GM20431 (cell line): ENCODE data around the gene SERPINA1.
"Not testable (repeated sequence)": the region's sequence is repeated elsewhere in the genome, so short reads cannot be mapped to it uniquely, and the experiment has no call there.

Experiments
- in situ Hi-C: fragments of 300-500 bp; cut with MseI, MboI; formaldehyde crosslinking; loops from one replicate; pipeline ENCODE4 v1.15.0; 2020; ENCODE audit warnings: low sequenced_read_pairs; ENCODE audit not compliant: unreplicated experiment

The SERPINA1 gene

DNA sequence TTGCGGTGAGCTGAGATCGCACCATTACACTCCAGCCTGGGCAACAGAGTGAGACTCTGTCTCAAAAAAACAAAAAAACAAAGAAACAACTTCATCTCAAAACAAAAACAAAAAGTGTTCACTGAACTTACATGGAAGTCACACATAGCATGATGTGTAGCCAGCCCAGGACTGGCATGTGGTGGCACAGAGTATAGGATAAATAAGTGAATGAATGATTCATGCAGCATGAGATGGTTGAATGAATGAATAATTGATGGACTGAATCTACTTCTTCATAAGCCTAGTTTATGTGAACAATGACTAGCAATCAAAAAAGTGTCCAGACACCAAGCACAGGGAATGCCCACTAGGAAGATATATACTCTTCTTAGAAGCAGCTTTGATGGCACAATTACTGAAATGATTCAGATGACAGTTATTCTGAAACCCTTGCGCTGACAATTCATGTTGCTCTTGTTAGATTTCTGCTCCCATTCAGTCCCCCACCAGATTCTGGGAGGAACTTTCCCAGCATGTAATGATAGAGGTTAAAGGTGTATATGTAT lies 33.7 kb downstream of the SERPINA1 start:
- in situ Hi-C loops: no loop called here

DNA sequence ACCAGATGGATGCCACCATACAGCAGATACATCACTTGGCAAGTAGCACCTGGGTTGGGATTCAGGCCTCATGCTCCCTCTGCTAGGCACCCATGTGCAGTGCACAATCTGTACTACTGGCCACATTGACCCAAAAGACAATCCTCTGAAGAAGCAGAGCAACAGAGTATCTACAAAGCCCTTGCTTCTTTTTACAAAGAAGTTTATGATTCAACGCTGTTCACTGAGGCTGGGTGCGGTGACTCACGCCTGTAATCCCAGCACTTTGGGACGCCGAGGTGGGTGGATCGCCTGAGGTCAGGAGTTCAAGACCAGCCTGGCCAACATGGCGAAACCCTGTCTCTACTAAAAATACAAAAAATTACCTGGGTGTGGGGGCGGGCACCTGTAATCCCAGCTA lies 34.2 kb downstream of the SERPINA1 start:
- in situ Hi-C loops: not testable (repeated sequence)

DNA sequence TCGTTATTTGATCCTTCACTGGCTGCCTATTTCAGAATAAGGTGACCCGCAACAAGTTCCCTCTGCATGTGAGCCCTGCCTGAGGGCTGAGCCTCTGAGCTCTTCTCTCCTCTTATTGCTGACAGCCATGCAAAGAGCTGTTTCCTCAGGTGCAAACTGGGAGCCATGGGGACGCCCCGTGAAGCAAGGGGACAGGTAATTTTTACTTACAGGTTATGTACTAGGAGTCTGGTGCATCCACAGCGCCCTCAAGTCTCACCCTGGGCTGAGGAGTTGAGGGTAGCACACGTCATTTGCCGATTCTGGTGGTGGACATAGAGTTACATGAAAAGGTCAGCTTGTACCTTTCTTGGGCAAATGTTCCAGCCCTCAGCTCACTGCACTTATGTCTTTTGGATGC lies 39.1 kb downstream of the SERPINA1 start:
- in situ Hi-C loops: no loop called here

DNA sequence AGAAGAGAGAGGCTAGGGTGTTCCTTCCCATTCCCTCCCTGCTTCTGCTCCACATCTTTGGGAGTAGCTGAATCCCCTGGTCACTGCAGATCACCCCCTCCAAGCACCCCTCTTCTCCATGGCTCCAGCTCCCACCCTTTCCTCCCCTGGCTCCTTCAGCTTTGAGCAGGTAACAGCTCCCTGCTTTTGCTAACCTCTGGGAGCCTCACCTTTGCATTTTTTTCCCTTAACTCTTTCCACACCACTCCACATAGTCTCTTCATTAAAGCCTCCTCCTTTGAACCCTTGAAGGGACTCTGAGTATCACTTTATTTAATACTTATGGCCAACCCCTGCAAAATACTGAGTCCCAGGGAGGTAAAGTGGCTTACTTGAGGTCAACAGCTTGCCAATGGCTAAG lies 39.6 kb downstream of the SERPINA1 start:
- in situ Hi-C loops: no loop called here

DNA sequence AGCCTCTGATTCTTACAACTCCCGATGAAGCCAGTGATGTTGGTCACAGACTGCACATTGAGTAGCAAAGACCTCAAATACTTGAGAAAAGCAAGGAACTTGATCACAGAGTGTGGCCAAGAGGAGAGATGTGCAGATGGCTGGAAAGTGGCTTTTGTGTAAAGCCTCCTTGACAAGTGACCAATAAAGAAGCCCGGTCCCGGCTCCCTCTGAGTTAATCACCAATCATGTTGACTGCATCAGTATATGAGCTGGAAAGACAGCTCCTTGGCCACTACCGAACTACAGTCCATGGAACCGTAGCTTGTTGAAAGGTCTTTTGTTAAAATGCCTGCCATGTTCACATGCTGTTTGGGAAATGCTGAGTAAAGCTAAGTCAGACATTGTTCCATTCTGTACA lies 41.6 kb downstream of the SERPINA1 start:
- in situ Hi-C loops: no loop called here

DNA sequence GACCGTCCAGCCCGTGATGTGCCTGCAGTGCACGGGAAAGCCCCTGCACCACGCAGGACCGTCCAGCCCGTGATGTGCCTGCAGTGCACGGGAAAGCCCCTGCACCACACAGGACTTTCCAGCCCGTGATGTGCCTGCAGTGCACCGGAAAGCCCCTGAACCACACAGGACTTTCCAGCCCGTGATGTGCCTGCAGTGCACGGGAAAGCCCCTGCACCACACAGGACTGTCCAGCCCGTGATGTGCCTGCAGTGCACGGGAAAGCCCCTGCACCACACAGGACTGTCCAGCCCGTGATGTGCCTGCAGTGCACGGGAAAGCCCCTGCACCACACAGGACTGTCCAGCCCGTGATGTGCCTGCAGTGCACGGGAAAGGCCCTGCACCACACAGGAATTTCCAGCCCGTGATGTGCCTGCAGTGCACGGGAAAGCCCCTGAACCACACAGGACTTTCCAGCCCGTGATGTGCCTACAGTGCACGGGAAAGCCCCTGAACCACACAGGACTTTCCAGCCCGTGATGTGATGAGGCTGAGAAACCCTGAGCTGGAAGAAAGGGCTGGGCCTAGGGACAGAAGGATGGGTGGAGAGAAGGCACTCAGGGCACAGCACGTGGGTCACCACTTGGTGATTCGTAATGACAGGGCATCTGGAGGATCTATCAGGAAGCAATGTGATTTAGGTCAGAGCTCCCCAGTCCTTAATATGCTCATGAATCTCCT lies 42.2 kb downstream of the SERPINA1 start:
- in situ Hi-C loops: not testable (repeated sequence)

DNA sequence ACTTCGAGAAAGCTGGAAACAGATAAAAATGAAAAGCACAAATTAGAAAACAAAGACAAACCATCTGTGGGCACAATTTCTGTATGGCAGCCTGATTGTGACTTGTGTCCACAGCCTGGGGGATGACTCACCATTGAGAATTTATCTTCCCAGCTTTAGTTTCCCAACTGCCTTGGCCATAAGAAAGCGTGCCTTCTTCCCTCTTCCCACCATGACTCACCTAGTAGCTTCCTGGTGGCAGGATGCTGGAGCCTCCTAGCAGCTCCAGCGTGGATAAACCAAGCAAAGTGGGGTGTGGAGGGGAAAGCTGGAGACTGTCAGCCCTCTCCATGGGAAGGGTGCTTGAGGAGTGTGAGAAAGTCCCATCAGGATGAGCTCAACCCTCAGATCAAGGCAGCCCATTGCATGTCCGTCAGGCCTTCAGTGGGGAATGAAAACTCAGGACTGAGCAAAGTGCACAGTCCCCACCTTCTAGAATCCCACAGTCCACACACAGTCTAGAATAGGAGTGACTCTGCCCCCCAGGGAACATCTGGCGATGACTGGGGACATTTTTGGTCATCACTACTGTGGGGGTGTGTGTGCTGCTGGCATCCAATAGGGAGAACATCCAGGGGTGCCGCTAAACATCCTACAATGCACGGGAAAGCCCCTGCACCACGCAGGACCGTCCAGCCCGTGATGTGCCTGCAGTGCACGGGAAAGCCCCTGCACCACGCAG lies 42.9 kb downstream of the SERPINA1 start:
- in situ Hi-C loops: no loop called here

DNA sequence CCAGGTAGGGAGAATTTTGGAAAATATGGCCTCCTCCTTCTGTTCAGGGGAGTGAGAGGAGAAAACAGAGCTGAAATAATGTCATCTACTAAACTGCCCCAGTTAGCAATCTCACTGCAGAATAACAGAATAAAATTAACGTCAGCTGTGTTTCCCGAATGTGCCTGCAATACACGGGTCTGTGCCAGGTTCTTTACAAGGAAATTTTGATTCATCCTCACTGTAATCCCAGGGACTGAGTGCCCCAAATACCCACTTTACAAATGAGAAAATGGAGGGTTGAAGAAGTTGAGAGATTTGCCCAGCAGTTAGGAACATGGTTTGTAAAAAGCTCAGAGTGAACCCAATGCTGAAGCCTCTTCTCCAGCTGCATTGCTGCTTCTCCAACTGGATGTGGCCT lies 44.0 kb downstream of the SERPINA1 start:
- in situ Hi-C loops: no loop called here

DNA sequence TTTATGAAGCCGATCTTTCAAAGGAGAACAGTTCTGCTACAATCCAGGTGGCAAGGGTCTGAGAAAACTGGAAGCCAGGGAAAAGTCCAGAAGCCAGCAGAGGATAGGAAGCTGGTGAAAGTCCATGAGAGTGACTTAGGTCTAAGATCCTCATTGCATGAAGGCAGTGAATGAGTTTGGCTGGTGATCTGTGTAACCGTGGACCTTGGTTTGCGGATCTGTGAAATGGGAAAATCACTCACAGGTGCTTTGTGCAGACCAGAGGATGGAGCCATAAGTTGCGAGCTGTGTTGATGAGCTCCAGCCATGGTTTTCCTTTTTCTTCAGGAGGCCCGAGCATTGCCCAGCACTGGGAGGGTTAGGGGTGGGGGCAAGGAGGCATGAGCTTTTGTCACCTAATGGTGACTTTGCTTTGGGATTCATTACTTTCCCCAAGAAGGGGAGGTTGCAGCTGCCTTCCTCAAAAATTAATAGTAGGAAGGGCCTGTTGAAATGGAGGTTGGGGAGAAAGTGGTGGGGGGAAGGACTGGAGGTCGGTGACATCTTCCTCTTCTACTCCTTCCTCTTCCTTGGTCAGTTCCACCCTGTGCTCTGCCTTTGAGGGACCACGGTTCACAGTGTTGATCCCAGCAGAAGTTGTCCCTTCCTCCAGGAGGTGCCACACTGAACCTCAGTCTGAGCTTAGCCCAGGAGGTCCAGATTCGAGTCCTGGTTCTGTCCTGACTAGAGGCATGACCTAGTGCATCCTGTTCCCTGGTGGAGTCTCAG lies 45.0 kb downstream of the SERPINA1 start:
- in situ Hi-C loops: no loop called here

DNA sequence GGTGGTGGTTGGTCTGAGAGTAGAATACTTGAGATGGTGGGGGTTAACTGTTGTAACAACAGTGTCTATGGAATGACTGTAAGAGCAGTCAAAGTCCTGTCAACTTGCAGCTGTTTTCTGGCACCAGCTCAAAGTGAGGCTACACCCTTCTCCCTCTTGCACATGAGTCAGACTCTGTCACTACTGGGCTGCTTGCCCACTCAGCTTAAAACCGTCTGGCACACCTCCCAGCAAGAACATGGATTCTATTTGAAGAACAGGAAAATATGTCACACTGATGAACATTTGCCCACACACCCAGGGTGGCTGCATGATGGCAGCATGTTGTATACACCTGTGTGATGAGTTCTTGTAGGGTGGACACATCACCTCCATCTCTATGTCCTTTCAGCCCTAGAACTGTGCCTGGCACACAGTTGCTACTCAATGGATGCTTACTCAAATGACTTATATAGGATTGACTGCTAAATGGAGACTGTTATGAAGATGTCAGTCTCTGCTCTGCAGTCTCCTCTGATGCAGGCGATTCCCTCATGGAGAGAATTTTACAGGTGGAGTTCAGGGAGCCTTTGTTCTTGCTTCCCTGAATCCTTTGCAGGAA lies 46.0 kb downstream of the SERPINA1 start:
- in situ Hi-C loops: no loop called here

DNA sequence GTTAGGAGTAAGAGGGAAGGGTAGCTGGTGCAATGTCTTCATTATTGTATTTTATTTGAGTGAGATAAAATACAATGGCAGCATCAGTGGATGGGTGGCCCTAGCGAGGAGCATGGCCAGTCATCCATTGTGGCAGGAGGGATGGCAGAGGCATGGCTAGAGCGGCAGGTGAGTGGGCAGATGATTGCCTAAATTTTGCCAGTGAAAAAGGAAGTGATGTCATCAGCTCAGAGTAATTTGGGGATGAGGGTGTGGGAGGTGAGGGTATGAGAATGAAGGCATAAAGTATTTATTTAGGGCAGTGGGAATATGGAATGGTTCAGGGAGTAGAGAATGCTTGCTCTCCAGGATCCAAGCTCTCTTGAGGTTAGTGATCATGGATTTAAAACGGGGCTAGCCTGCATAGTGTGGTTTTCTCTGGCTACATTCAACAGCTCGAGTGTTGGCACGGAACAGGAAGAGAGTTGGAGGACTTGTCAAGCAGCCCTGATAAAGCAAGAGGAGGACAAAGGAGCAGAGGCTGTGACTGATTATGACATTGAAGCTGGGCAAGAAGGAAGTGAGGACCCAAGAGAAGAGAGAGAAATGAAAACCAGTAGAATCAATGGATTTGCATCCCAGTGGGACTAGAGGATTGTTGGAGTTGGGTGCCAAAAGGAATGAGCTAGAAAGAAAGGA lies 46.6 kb downstream of the SERPINA1 start:
- in situ Hi-C loops: no loop called here

DNA sequence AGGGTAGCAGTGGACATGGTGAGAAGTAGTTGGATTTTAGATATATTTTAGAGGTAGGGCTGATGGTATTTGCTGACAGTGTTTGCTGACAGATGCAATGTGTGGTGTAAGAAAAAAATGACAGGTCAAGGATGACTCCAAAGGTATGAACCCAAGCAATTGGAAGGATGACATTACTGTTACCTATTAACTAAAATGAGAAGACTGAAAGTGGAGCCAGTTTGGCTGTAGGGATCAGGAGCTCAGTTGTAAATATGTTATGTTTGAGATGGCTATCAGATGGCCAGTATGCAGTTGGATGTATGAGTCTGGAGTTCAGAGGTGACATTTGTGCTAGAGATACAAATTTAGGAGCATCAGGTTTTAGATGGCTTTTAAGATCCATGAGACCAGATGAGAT lies 47.9 kb downstream of the SERPINA1 start:
- in situ Hi-C loops: no loop called here

DNA sequence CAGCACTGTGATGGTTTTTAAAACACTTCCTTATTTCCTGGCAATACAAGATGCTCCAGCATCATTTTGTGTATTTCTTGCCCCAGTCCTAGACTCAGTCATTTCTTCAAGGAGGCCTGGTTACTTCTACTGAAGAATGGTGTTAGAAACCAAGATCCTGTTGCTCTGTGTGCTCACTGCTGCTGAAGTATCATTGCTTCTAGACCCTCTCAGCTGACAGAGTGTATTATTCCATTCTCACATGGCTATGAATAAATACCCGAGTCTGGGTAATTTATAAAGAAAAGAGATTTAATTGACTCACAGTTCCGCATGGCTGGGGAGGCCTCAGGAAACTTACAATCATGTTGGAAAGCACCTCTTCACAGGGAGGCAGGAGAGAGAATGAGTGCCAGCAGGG lies 50.4 kb downstream of the SERPINA1 start:
- in situ Hi-C loops: no loop called here

DNA sequence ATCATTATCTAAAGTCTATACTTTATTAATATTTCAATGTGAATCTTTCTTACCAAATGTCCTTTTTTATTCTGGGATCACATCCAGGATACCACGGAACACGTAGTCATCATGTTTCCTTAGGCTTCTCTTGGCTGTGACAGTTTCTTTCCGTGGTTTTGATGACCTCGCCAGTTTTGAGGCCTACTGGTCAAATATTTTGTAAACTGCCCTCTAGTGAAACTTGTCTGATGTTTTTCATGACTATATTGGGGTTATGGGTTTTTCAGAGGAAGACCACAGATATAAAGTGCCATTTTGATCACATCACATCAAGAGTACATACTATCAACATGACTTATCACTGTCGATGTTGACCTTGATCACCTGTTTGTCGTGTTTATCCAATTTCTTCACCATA lies 51.1 kb downstream of the SERPINA1 start:
- in situ Hi-C loops: no loop called here

DNA sequence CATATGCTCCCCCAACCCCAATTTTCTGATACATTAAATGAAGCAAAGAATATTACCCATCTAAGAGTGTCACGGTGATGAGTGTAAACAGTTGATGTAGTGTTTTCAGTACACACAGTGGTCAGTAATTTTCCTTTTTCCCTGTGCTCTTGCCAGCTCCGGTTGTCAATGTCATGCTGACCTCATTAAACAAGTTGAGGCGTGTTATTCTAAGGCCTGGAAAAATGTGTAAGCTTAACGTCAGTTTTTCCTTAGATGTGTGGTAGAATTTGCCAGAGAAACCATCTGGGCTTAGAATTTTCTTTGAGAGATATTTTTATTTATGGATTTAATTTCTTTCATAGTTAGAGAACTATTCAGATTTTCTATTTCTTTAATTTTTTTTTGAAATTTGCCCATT lies 53.5 kb downstream of the SERPINA1 start:
- in situ Hi-C loops: no loop called here

DNA sequence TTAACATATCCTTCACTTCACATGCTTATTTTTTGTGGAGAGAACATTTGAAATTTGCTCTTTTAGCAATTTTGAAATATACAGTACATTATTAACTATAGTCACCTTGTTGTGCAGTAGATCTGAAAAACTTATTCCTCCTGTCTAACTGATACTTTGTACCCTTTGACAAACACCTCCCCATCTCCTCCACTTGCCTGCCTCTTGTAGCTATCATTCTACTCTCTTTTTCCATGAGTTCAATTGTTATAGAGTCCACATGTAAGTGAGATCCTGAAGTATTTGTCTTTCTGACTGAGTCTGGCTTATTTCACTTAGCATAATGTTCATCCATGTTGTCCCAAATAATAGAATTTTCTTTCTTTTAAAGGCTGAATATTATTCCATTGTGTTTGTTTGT lies 55.8 kb downstream of the SERPINA1 start:
- in situ Hi-C loops: no loop called here

DNA sequence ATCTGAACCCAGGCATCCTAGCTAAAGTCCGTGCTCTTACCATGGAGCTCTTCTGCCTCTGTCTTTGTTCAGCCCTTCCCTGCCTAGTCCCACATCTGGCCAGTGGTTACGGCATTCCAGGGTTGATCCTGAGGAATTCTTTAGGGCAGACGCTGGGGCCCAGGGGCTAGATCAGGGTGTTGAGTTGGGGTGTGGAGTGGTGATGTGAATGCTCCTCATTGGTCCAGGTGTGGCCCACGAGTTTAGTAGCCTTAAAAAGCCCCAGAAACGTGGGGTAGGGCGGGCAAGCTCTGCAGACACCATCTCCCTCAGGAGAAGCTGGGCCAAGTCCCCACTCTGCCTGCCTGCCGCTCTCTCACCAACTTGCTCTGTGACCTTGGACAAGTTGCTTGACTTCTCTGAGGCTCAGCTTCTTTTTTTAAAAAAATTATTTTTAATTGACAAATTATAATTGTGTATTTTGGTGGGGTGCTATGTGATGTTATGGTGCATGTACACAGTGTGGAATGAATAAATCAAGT lies 56.3 kb downstream of the SERPINA1 start:
- in situ Hi-C loops: no loop called here

DNA sequence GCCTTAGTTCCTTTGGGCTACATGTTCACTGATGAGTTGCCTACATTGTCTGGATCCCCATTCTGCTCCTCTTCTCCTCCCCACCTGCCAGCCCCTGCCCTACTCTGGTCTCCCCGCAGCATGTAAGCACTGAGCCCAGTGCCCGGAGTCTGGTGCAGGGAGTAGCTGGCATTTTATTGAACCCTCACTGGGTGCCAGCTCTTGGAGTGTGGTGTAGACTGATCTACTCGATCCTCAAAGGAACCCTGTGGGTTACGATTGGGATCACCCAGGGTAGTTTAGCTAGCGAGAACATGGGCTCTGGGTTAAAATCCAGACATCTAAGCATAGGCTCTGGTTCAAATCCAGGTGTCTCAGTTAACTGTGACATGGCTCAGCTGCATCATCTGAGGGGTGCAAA lies 56.9 kb downstream of the SERPINA1 start:
- in situ Hi-C loops: no loop called here

DNA sequence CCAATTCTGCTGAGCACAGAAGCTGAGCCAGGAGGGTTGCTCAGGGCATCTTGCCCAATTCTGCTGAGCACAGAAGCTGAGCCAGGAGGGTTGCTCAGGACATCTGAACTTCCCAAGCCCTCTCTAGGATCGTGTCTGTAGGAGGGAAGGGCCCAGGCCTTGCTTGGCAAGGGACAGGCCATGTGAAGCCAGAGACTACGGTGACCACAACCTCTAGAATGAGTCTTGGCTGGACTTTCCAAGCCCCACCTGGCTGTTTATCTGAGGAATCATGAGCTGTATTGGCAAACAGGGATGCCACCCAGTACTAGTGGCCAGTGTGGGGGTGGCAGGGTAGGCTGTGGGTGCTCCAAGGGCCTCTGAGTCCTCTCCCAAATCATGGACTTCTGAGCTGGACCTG lies 57.5 kb downstream of the SERPINA1 start:
- in situ Hi-C loops: no loop called here

DNA sequence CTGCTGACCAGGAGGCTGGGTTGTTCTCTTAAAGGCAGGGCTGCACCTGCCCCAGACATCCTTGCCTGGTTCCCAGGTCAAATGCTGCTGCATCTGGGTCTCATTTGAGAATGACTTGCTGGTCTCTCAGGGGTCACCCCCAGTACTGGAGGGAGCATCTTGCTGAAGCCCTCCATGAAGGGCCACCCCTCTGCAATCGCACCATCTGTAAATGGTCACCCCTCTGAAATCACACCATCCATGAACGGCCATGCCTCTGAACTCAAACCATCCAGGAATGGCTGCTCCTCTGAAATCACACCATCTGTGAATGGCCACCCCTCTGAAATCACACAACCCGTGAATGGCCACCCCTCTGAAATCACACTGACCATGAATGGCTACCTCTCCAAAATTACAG lies 58.0 kb downstream of the SERPINA1 start:
- in situ Hi-C loops: no loop called here
